ENCODE data around the gene UPK2. TPM values are rescaled to one million over a fixed set of nuclear protein-coding genes. Genes with fewer than 3 reads are reported as not detected.
A peak's percentile ranks its signal among the peaks of the same experiment; 100 is the strongest.

The UPK2 gene
- total and polyA plus RNA-seq, 2 of the 13 experiments (the other 11 are each of a cell fraction or from before 2014, with no cell fraction given): not detected

DNA sequence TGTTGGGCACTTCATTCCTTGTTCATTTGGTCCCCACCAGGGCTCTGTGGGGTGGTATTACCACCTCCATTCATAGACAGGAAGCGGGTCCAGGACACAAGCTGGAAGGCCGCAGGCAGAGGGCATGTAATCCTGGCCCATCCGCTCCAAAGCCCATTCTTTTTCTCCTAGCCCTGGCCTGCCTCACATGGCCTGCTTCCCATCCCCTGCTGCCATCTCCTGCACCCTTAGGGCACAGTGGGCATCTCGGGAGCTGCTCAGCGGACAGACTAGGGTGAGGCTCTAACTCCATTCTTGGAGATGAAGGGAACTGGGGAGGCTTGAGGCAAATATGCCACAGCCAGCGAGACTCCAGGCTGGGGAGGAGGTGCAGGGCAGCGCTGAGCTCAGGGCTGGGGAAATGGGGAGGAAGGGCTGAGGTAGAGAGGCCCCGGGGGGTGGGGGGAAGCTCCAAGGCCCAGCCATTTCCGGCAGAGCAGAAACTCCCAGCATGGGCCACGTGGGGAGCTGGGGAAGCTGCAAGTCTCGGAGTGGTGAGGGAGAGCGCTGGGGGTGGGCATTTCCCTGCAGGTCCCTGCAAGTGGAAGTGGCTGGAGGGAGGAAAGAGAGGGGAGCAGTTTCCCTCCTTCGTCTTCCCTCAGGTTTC is 16.0 kb upstream of the UPK2 start (continued):
- TF ChIP-seq, protein P1, sequence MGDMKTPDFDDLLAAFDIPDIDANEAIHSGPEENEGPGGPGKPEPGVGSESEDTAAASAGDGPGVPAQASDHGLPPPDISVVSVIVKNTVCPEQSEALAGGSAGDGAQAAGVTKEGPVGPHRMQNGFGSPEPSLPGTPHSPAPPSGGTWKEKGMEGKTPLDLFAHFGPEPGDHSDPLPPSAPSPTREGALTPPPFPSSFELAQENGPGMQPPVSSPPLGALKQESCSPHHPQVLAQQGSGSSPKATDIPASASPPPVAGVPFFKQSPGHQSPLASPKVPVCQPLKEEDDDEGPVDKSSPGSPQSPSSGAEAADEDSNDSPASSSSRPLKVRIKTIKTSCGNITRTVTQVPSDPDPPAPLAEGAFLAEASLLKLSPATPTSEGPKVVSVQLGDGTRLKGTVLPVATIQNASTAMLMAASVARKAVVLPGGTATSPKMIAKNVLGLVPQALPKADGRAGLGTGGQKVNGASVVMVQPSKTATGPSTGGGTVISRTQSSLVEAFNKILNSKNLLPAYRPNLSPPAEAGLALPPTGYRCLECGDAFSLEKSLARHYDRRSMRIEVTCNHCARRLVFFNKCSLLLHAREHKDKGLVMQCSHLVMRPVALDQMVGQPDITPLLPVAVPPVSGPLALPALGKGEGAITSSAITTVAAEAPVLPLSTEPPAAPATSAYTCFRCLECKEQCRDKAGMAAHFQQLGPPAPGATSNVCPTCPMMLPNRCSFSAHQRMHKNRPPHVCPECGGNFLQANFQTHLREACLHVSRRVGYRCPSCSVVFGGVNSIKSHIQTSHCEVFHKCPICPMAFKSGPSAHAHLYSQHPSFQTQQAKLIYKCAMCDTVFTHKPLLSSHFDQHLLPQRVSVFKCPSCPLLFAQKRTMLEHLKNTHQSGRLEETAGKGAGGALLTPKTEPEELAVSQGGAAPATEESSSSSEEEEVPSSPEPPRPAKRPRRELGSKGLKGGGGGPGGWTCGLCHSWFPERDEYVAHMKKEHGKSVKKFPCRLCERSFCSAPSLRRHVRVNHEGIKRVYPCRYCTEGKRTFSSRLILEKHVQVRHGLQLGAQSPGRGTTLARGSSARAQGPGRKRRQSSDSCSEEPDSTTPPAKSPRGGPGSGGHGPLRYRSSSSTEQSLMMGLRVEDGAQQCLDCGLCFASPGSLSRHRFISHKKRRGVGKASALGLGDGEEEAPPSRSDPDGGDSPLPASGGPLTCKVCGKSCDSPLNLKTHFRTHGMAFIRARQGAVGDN (CRISPR knock-in tag; IDR thresholded peaks at IDR 0.05): peak; percentile 62
- TF ChIP-seq KLF9 (CRISPR knock-in tag; IDR thresholded peaks at IDR 0.05; ENCODE audit: low read depth): no peak
- TF ChIP-seq SALL2 (CRISPR knock-in tag; IDR thresholded peaks at IDR 0.05): no peak
- TF ChIP-seq, protein P2, sequence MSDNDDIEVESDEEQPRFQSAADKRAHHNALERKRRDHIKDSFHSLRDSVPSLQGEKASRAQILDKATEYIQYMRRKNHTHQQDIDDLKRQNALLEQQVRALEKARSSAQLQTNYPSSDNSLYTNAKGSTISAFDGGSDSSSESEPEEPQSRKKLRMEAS (IDR thresholded peaks at IDR 0.05): 0 out of 2 replicates have a peak, but pooled peaks have one; percentile 42
- no peak for TF ChIP-seq HOXD1 (CRISPR knock-in tag; IDR thresholded peaks at IDR 0.05)
- TF ChIP-seq ZNF431 (CRISPR knock-in tag; IDR thresholded peaks at IDR 0.05; ENCODE audit: borderline replicate concordance, low read depth): no peak
- no peak for TF ChIP-seq TBP (CRISPR knock-in tag; IDR thresholded peaks at IDR 0.05)
- no peak for TF ChIP-seq ARHGAP35 (CRISPR knock-in tag; IDR thresholded peaks at IDR 0.05; ENCODE audit: borderline replicate concordance)
- TF ChIP-seq ZNF331 (CRISPR knock-in tag; IDR thresholded peaks at IDR 0.05): no peak
- TF ChIP-seq, protein P3, sequence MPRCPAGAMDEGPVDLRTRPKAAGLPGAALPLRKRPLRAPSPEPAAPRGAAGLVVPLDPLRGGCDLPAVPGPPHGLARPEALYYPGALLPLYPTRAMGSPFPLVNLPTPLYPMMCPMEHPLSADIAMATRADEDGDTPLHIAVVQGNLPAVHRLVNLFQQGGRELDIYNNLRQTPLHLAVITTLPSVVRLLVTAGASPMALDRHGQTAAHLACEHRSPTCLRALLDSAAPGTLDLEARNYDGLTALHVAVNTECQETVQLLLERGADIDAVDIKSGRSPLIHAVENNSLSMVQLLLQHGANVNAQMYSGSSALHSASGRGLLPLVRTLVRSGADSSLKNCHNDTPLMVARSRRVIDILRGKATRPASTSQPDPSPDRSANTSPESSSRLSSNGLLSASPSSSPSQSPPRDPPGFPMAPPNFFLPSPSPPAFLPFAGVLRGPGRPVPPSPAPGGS (CRISPR knock-in tag; IDR thresholded peaks at IDR 0.05): no peak
- no peak for TF ChIP-seq GABPA (IDR thresholded peaks at IDR 0.05; ENCODE audit: low read depth, low read length)
- TF ChIP-seq GABPA (CRISPR knock-in tag; IDR thresholded peaks at IDR 0.05; ENCODE audit: low read depth): peak; percentile 51
- no peak for TF ChIP-seq ZNF12 (CRISPR knock-in tag; IDR thresholded peaks at IDR 0.05)
- peak; percentile 59; the same call in 1 of the 2 replicates for TF ChIP-seq GABPB1 (CRISPR knock-in tag; IDR thresholded peaks at IDR 0.05)
- no peak for TF ChIP-seq ZFP36L1 (CRISPR knock-in tag; IDR thresholded peaks at IDR 0.05)
- TF ChIP-seq ZNF83 (CRISPR knock-in tag; IDR thresholded peaks at IDR 0.05; ENCODE audit: borderline replicate concordance): no peak

All from HepG2 (cell line).